Activated CD4-positive, CD25-positive, alpha-beta regulatory T cell treated with anti-CD3 and anti-CD28 coated beads, Interleukin-2, amount 50 U/mL, for 72 hours (primary cell): ENCODE data around the gene MEIS1.

Experiments
- DNase-seq: peaks from one replicate; pipeline ENCODE4 v3.0.0; 2021

Gene MEIS1

GRCh38 chr2:66432801-66433694, 1.9 kb upstream of the MEIS1 start:
- no peak for DNase-seq

GRCh38 chr2:66433695-66433944, 1.3 kb upstream of the MEIS1 start:
- no peak for DNase-seq

GRCh38 chr2:66433945-66434678, 813 bp upstream of the MEIS1 start:
- DNase-seq: no peak

GRCh38 chr2:66435549-66435875, 587 bp downstream of the MEIS1 start:
- no peak for DNase-seq

GRCh38 chr2:66435963-66436362, 1.0 kb downstream of the MEIS1 start:
- no peak for DNase-seq

- no peak for DNase-seq
These were observed 1.7 kb downstream of the MEIS1 start for GRCh38 chr2:66436581-66437001.

- DNase-seq: no peak
These were observed 2.3 kb downstream of the MEIS1 start for GRCh38 chr2:66437109-66437690.

- DNase-seq: no peak
These were observed 3.0 kb downstream of the MEIS1 start for GRCh38 chr2:66437691-66438497.

GRCh38 chr2:66438498-66438833, 3.5 kb downstream of the MEIS1 start:
- DNase-seq: no peak

GRCh38 chr2:66438891-66439811, 4.2 kb downstream of the MEIS1 start:
- DNase-seq: no peak

- no peak for DNase-seq
These were observed 5.1 kb downstream of the MEIS1 start for GRCh38 chr2:66439812-66440542.

- no peak for DNase-seq
These were observed 6.0 kb downstream of the MEIS1 start for GRCh38 chr2:66440708-66441497.

GRCh38 chr2:66441581-66442320, 6.8 kb downstream of the MEIS1 start:
- no peak for DNase-seq

GRCh38 chr2:66442516-66443185, 7.7 kb downstream of the MEIS1 start:
- DNase-seq: no peak

GRCh38 chr2:66443186-66443978, 8.5 kb downstream of the MEIS1 start:
- no peak for DNase-seq

GRCh38 chr2:66443979-66444861, 9.3 kb downstream of the MEIS1 start:
- DNase-seq: no peak
